ENCODE data around the gene IL15RA. TPM values are rescaled to one million over a fixed set of nuclear protein-coding genes. Genes with fewer than 3 reads are reported as not detected.
"Not testable (repeated sequence)": the region's sequence is repeated elsewhere in the genome, so short reads cannot be mapped to it uniquely, and the experiment has no call there.

Gene IL15RA
- total RNA-seq, 2 donors from 2014 or later, result 9.6 to 30.5 TPM

DNA sequence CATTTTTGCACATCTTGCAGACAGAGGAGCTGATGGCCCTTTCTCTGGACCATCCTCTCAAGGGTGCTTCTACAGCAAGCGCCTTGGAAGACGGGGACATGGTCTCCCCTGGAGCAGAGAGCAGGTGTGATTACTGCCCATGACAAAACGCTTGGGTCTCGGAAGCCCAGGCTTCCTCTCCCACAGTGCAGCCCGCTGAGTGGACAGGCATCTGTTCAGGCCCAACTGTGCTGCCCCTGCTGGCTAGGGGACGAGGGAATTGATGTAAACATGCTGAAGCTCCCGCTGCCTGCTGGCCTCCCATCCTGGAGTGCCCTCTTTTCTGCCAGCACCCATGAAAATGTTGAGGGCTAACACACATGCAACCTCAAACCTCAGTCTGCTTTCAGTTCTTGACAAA is 14.3 kb downstream of the IL15RA start:
- Histone ChIP-seq H3K27ac (no peak overlapping the region), H3K4me3 (no peak overlapping the region), H3K4me1 (no peaks in the 10 kb centered on the region), H3K27me3 (no peaks in the 10 kb centered on the region), H3K36me3 (no peaks in the 10 kb centered on the region), H3K9me3 (no peaks in the 10 kb centered on the region)
- TF ChIP-seq, protein P1, sequence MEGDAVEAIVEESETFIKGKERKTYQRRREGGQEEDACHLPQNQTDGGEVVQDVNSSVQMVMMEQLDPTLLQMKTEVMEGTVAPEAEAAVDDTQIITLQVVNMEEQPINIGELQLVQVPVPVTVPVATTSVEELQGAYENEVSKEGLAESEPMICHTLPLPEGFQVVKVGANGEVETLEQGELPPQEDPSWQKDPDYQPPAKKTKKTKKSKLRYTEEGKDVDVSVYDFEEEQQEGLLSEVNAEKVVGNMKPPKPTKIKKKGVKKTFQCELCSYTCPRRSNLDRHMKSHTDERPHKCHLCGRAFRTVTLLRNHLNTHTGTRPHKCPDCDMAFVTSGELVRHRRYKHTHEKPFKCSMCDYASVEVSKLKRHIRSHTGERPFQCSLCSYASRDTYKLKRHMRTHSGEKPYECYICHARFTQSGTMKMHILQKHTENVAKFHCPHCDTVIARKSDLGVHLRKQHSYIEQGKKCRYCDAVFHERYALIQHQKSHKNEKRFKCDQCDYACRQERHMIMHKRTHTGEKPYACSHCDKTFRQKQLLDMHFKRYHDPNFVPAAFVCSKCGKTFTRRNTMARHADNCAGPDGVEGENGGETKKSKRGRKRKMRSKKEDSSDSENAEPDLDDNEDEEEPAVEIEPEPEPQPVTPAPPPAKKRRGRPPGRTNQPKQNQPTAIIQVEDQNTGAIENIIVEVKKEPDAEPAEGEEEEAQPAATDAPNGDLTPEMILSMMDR (IDR thresholded peaks at IDR 0.05), result no peak
- DNase-seq (ENCODE audit: low spot score), result no peak

DNA sequence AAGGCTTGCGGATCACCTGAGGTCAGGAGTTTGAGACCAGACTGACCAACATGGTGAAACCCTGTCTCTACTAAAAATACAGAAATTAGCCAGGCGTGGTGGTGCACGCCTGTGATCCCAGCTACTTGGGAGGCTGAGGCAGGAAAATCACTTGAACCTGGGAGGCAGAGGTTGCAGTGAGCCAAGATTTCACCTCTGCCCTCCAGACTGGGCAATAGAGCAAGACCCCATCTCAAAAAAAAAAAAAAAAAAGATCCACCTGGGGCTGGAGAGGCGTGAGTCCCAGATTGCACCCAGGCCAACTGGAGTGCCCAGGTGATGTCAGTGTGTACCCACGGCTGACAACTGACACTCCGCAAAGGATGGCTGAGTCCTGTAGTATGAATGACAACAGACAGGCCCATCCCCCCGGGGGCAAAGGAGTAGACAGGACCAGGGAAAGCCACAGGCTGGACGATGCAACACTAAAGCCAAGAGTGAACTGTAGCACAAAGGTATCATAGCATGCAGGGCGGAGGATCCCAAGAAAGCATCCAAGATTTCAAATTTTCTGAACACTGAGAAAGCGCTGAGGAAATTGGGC is 14.9 kb downstream of the IL15RA start:
- not testable (repeated sequence) for H3K4me3 ChIP-seq; DNase-seq (ENCODE audit: low spot score); H3K27me3 ChIP-seq; H3K36me3 ChIP-seq; H3K9me3 ChIP-seq; H3K4me1 ChIP-seq; H3K27ac ChIP-seq

DNA sequence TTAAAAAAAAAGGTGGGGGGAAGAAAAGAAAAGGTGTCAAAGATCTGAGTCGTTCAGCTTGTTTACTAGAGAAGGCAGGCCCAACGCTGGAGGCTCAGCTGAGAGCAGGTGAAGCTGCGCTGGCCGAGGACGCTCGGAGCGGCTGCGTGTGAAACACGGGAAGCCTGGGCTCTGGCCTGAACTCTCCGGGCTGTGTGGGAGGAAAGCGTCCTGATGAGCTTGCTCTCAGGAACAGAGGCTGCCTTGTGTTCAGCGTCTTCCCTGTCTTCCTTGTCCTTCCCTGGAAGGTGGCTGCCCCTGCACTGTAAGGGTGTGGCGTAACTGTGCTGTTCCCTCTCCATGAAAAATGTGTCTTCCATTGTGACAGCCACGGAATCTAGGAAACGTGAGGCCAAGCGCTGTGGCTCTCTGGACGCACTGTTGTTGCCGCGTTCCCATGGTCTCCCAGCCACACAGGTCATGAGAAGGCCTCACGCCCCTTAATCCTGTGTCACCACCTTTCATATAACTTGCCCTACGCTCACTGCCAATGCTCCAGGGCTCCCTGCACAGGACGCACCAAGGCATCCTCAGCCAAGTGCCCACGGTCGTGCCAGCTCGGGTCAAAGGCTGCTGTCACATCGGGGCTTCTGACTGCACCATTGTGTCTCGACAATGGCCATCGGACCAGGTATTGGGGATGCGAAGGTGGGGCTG is 15.8 kb downstream of the IL15RA start:
- no peaks in the 10 kb centered on the region for H3K27me3 ChIP-seq
- H3K36me3 ChIP-seq, result no peaks in the 10 kb centered on the region
- TF ChIP-seq, protein P1 (IDR thresholded peaks at IDR 0.05), result no peak

DNA sequence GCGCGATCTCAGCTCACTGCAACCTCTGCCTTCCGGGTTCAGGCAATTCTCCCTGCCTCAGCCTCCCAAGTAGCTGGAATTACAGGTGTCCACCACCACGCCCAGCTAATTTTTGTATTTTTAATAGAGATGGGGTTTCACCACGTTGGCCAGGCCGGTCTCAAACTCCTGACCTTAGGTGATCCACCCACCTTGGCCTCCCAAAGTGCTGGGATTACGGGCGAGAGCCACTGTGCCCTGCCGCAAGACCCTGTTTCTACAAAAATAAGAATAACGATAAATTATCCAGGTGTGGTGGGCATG is 16.4 kb downstream of the IL15RA start:
- not testable (repeated sequence) for H3K4me3 ChIP-seq; H3K36me3 ChIP-seq; H3K9me3 ChIP-seq; H3K27me3 ChIP-seq; DNase-seq (ENCODE audit: low spot score); H3K27ac ChIP-seq; H3K4me1 ChIP-seq

More for the DNA sequence above, 15.8 kb downstream of the IL15RA start:
- no peak for DNase-seq (ENCODE audit: low spot score)
- Histone ChIP-seq H3K4me3 (no peak overlapping the region), H3K9me3 (no peaks in the 10 kb centered on the region), H3K27ac (no peak overlapping the region), H3K4me1 (no peaks in the 10 kb centered on the region)

GRCh38 chr10:5960070-5960972 is 17.0 kb downstream of the IL15RA start:
- Histone ChIP-seq H3K4me3 (no peak overlapping the region), H3K36me3 (no peaks in the 10 kb centered on the region), H3K27ac (no peak overlapping the region), H3K4me1 (no peaks in the 10 kb centered on the region), H3K27me3 (no peaks in the 10 kb centered on the region), H3K9me3 (no peaks in the 10 kb centered on the region)
- TF ChIP-seq, protein P1 (IDR thresholded peaks at IDR 0.05), result no peak
- no peak for DNase-seq (ENCODE audit: low spot score)

DNA sequence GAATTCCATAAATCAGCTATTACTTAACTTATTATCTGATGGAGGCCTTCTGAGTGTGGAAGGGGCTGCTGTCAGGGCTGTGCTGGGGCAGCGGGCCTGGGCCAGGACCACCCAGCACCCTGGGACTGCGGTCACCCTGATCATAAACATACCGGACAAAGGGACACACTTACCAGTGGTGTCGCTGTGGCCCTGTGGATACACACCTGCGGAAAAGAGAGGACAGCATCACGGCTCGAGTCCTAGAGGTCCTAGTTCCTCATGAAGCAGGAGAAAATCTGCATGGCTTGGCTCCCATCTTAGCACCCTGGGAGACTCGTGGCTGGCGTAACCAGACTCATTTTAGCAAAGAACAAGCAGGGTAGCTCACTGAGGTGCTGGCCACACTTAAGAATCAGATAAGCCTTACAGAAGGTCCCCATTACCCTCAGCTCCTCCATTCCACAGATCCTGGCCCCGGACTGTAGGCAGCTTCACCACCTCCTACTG is 17.7 kb downstream of the IL15RA start:
- Histone ChIP-seq H3K9me3 (no peaks in the 10 kb centered on the region), H3K27ac (no peak overlapping the region), H3K36me3 (no peaks in the 10 kb centered on the region), H3K4me1 (no peaks in the 10 kb centered on the region), H3K4me3 (no peak overlapping the region), H3K27me3 (no peaks in the 10 kb centered on the region)
- no peak for DNase-seq (ENCODE audit: low spot score)
- TF ChIP-seq, protein P1 (IDR thresholded peaks at IDR 0.05), result no peak
